Measurements from ENCODE around the gene BLTP1.
"Not testable (repeated sequence)": the region's sequence is repeated elsewhere in the genome, so short reads cannot be mapped to it uniquely, and the experiment has no call there.

BLTP1 gene, protein sequence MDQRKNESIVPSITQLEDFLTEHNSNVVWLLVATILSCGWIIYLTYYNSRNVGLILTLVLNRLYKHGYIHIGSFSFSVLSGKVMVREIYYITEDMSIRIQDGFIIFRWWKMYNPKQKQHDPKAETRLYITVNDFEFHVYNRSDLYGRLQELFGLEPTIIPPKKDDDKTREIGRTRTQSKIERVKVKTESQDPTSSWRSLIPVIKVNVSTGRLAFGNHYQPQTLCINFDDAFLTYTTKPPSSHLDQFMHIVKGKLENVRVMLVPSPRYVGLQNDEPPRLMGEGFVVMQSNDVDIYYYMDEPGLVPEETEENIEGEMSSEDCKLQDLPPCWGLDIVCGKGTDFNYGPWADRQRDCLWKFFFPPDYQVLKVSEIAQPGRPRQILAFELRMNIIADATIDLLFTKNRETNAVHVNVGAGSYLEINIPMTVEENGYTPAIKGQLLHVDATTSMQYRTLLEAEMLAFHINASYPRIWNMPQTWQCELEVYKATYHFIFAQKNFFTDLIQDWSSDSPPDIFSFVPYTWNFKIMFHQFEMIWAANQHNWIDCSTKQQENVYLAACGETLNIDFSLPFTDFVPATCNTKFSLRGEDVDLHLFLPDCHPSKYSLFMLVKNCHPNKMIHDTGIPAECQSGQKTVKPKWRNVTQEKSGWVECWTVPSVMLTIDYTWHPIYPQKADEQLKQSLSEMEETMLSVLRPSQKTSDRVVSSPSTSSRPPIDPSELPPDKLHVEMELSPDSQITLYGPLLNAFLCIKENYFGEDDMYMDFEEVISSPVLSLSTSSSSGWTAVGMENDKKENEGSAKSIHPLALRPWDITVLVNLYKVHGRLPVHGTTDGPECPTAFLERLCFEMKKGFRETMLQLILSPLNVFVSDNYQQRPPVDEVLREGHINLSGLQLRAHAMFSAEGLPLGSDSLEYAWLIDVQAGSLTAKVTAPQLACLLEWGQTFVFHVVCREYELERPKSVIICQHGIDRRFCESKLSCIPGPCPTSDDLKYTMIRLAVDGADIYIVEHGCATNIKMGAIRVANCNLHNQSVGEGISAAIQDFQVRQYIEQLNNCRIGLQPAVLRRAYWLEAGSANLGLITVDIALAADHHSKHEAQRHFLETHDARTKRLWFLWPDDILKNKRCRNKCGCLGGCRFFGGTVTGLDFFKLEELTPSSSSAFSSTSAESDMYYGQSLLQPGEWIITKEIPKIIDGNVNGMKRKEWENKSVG (N-terminal part only)

DNA sequence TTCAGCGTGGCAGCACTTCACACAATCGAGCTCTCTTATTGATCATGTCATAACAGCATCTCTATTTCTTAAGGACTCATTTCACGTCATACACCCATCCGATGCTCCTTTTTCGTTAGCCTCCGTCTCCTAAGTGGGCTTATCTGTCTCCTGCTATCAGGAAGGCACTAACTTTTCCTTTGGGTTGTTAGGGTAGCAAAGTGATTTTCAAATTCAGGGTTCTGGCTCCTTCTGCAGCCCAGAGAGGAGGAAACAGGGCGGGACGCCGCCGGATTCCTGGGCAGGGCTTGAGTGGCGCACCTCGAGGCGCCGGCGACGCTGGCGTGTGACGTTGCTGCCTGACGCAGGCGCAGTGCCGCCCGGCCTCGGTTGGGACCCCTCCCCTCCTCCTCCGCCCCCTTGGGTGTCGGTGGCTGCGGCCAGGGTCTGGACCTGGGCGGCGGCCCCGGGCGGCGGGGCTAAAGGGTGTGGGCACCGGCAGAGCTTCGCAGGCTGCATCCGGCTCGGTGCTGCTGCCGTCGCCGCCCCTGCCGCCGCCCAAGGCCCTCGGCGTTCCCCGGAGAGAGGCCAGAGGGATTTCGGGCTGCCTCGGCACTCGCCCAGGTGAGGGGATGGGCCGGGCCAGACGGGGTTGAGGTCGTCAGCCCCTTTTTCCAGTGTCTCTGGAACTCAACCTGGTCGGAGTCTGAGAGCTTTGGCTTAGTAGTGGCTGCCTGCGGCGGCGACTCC, at the start of gene BLTP1:
BLTP1 (plus strand) TSS at position 350 of the 729 bp plus-strand sequence. CDS start 18,317 bp downstream, outside the sequence.
- DNase-seq: peak; percentile 87

DNA sequence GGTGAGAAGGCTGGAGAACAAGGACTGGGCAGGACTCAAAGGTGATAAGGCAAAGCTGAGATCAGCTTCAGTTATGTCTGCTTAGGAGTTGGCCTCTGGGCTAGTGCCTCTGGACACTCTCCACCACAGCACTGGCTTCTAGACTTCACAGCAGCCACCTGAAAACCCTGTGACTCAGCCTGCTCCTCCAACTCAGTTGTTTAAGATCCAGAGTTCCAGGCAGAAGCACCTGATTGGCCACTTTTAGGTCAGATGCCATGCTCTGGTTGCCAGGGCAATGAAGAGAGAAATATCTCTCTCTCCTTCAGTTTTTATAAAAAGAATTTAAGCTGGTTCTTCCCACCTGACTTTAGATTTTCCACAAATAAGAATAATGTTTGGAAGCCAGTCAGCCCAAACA, 47.9 kb upstream of the BLTP1 start:
- no peak for DNase-seq

DNA sequence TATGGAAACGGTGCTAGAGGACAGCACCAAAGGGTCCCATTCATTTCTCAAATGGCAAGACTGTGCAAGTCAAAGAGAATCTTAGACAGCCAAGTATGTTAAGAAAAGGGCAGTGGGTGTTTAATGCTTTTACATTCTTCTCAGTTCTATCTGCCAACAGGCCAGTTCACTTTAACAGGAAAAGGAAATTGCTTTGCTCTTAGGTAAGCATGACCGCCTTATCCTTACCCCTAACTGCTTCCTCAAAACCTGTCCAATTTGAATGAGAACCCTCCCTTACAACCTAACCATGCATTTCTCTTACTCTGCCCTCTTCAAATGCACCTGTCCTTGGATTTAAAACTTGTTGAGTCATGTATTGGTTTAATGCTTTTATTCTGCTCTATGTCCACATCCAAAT, 44.5 kb upstream of the BLTP1 start:
- no peak for DNase-seq

DNA sequence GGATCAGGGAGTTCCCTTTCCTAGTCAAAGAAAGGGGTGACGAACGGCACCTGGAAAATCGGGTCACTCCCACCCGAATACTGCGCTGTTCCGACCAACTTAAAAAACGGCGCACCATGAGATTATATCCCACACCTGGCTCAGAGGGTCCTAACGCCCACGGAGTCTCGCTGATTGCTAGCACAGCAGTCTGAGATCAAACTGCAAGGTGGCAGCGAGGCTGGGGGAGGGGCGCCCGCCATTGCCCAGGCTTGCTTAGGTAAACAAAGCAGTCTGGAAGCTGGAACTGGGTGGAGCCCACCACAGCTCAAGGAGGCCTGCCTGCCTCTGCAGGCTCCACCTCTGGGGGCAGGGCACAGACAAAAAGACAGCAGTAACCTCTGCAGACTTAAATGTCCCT, 41.8 kb upstream of the BLTP1 start:
- not testable (repeated sequence) for DNase-seq

DNA sequence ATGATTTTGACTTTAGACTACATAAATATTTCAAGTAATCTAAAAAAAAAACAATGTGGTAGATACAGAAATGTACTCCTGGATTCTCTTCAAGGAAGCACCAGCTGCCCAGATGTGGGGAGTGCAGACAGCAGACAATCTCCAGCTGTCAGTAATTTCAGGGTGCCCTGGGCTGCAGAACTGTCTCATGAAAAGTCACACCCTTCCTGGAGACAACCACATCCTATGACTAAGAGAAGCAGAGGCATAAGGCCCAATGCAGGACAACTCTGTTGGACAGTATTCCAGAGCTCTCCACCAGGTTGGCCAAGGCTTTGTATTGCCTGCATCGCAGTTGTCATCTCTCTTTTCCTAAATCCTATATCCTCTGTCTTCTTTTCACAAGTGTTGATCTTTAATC, 34.4 kb upstream of the BLTP1 start:
- DNase-seq: no peak

DNA sequence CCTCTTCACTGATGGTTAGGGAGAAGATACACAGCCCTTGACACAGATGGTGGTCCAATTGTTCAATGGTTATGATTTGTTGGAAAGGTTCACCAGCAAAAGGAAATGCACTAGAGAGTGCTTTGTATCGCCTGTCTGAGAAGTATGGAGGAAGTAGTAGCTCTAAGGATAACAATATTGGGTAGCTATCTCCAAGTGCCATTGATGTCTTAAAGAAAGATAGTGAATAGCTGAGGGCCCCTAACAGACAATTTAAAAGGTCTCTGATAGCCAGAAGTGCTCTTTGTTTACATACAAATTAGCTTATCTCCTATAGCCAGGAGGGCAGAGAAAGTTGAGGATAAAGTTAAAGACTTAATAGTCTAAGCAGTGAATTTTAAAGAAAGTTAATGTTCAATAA, 33.9 kb upstream of the BLTP1 start:
- DNase-seq: no peak

DNA sequence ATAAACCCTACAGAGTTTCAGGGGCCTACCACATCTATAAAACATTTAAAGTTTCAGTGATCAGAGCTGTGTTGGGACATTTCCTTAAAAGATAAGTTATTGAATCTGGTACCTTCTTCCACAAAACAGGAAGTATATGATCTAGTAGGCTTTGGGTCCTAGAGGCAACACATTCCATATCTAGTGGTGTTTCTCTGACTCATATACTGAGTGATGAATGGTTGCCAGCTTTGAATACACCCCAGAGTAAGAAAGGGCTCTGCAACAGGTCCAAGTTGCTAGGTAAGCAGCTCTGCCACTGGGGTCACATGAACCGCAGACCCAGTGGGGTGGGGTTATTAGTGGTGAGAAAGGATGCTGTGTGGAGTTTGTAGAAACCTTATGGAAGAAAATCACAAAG, 32.4 kb upstream of the BLTP1 start:
- no peak for DNase-seq

DNA sequence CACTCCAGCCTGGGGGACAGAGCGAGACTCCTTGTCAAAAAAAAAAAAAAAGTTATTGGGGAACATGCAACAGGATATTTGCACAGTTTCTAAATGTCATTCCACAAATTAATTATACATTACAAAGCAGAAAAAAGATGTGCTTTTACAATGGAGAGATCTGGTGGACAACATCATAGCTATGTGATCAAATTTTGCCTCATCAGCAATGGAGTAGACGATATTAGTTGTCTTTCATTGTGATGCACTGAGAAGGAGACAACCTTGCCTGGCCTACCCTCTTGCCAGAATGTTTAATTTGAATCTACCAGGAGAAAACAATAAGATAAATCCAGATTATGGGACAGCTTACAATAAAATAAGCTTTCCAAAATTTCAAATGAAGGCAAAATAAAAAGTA, 30.5 kb upstream of the BLTP1 start:
- no peak for DNase-seq

DNA sequence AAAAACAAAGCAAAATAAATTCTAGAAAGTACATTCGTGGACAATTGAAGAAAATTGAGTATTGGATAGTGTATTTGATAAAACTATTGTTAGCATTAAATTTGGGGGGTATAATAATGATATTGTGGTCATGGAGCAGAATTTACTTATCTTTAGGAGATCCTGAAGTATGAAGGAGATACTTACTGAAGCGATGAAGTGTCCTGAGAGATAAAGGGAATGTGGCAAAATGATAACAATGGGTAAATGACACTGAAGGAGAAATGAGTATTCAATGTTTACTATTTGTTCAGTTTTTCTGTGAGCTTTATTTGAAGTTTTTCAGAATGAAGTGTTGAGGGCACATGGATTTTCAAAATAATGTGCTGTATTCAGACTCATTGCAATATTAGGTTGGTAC, 30.0 kb upstream of the BLTP1 start:
- no peak for DNase-seq

DNA sequence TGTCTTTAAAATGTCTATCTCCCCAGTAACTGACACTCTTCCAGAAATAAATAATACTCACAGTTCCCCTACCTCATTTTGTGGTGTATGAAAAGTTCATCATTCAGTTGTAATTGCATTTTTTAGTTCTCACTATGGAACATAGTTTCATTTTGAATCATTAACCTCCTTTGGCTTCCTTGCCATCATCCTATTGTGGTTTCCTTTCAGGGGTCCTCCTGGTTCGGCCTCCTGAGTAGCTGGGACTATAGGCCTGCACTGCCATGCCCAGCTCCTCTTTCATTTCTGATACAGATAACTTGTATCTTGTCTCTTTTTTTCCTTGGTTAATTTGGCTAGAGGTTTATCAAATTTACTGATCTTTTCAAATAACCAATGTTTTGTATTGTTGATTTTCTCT, 23.1 kb upstream of the BLTP1 start:
- DNase-seq: no peak

DNA sequence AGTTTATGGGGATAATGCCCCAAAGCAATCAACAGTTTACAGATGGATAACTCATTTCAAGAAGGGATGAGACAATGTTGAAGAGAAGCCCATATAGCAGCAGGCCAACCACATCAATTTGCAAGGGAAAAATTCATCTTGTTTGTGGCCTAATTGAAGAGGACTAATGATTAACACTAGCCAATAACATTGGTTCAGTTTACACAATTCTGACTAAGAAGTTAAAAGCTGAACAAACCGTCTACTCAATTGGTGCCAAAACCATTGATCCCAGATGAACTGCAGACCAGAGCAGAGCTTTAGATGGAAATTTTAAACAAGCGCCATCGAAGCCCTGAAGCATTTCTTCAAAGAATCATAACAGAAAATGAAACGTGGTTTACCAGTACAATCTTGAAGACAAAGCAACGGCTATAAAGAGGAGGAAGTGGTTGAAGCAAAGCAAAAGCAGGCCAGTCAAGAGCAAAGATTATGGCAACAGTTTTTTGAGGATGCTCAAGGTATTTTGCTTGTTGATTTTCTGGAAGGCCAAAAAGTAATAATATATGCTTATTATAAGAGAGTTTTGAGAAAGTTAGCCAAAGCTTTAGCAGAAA, 20.5 kb upstream of the BLTP1 start:
- DNase-seq: no peak

DNA sequence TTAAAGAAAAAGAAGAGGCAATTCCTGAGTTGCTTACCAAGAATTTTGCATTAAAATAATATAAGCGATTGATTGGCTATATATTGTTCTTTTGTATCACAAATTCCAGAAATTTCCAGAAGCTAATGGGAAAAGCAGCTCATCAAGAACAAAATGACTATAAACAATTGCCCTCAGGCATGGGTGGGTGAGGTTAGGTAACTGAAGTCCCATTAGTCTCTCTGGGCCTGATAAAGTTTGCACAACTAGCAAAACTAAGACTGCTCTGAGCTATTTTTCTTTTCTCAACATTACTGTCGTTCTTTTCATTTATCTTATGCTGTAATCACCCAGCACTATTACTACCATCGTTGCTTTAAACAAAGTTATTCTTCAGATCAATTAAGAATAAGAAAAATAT, 19.2 kb upstream of the BLTP1 start:
- DNase-seq: no peak

DNA sequence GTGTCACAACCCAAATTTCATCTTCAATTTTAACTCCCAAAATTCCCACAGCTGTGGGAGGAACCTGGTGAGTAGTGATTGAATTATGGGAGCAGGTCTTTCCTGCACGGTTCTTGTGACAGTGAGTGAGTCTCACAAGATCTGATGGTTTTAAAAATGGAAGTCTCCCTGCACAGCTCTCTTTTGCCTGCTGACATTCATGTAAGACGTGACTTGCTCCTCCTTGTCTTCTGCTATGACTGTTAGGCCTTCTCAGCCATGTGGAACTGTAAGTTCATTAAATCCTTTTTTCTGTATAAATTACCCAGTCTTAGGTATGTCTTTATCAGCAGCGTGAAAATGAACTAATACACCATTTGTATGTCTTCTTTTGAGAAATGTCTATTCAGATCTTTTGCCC, 13.0 kb upstream of the BLTP1 start:
- DNase-seq: no peak

DNA sequence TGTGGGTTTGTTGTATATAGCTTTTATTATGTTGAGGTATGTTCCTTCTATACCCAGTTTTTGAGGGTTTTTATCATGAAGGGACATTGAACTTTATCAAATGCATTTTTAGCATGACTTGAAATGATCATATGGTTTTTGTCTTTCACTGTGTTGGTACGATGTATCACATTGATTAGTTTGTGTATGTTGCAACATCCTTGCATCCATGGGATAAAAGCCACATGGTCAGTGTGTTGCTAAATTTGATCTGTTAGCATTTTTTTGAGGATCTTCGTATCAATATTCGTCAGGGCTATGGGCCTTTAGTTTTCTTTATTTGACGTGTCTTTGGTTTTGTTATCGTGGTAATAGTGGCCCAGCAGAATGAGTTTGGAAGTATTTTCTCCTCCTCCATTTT, 11.3 kb upstream of the BLTP1 start:
- no peak for DNase-seq

DNA sequence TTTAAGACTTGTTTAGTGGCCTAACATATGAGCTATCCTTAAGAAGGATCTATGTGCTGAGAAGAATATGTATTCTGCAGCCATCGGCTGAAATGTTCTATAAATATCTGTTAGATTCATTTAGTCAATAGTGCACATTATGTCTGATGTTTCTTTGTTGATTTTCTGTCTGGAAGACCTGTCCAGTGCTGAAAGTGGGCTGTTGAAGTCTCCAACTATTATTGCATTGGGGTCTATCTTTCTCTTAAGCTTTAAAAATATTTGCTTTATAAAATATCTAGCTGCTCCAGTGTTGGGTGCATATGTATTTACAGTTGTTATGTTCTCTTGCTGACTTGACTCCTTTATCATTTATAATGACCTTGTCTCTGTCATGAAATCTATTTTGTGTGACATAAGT, 9.4 kb upstream of the BLTP1 start:
- DNase-seq: no peak

DNA sequence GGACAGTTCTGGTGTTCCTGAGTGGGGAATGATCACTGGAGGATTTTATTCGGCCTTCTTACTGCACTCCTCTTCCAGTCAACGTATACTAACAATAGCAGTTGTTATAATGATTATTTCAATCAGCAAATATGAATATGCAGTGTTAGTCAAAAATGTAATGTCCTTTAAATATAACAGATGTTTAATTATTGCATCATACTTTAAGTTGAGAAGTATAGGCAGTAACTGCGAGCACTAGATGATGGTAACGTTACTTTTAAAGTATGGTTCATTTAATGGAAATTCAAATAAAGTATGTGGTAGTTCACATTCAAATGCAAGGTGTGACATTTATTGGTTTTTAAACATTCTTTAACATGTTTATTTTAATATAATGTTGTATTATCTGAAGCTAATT, 5.5 kb upstream of the BLTP1 start:
- DNase-seq: no peak

DNA sequence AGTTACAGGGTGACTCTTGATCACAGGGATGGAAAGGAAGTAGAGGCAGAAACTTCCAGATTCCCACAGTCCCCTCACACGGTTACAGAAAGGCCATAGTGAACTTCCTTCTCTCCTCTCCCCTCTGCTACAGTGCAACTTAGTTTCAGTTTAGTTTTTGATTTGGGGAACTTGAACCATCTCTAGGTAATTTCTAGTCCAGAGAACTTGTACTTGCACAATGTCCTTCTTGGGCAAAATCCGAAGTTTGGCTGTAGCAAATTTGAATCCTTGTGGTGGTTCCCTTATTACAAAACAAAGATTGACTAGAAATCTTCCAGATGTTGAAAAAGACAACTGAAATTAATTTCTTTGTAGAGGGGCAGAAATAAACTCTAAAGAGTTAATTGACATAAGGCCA, 1.2 kb upstream of the BLTP1 start:
- no peak for DNase-seq

DNA sequence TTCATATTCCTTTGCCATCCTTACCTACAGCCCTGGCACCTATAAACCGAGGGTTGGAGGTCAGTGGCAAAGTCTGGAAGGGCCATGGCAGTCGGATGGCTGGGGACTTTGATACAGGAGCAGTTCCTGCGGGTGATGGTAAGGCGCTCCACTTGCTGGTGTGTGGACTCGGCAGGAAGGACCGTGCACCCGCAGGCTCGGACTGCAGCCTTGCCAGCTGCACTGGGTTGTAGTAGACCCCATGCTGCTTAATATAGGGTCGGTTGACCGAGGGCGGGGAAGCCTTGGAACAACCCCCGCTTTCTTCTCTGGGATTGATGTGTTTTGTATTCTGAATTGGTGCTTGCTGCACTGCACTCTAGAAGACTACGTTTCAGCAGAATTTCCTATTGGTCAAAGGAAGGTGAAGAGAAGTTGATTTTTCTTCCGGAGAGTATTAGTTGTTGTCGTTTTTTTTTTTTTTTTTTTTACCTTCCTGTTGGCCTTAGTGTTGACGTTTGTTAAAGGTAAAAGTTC, 638 bp downstream of the BLTP1 start:
- DNase-seq: peak; percentile 44

DNA sequence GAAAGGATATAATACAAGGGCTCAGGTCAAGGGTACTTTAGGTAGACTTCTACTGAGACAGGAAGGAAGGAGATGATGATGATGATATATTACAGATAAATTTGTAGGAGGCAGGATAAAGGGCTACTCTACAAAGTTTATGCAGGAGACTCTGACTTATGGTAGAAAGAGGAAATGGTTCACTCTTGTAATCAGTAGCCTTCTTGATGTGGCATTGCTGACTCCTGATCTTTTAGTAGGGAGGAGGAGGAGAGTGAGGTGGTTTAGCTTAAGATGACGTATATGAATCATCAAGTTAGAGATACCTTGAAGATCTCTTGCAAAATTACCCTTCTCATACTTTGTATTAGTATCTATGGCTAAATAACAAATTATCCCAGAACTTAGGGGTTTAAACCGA, 4.7 kb downstream of the BLTP1 start:
- DNase-seq: no peak

DNA sequence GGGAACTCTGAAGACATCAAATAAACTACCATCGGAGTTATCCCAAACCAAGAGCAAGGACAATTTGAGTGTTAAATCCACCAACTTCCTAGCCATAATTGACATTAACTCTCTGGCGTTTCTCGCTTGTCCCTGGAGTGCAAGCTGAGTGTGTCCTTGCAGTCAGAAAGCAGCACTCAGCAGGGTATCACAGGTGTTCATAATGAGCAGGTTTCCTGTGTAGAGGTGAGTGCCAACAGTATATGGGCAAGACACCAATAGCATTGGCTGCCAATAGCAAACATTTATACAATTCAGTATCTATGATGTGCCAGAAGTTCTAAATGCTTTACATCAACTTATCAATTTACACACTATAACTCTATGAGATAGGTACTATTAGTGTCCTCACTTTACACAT, 11.2 kb downstream of the BLTP1 start:
- peak; percentile 5 for DNase-seq

DNA sequence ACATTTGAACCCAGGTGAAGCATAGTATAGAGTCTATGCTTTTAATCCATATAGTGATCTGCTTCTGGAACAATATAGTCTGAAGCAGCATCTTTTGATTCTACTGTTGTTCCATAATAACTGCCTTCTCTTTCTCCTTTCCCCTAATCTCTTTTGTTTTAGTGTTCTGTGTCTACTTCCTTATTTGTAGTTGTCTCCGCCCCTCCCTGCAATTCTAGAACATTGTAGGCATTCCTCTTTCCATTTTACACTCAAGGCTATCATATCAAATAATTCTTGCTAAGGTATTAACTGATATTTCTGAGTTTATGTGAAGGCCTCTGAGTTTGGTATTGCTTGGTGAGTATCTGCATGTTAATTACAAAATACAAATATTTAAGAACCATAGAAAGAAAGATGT, 11.6 kb downstream of the BLTP1 start:
- no peak for DNase-seq

DNA sequence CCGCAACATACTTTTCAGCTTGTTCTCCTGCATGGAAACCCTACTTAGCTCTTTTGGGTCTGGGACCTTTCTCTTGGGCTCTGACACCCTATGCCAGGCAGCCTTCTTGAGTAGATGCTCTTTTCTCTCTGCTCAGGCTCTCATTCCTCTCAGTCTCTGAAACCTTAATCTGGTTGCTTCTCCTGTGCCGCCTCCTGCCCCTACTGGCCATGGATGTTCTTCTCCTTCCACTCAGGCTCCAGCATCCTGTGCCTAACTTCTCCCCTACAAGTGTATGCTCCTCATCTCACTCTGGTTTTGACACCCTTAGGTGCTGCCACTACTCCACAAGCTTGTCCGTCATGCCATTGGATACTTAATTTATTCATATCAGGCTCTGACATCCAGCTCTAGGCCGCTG, 15.2 kb downstream of the BLTP1 start:
- no peak for DNase-seq
